Uterus (tissue), 2 donors: ENCODE results near the gene COL23A1.

Source experiments
- POLR2A ChIP-seq, 2 donors: fragments of 450-650 bp; IDR thresholded peaks; one replicate each; pipeline ENCODE4 v1.6.1; 2016; ENCODE audit warnings: antibody characterized with exemption in 2 of 2, mild to moderate bottlenecking in 1 of 2, moderate library complexity in 1 of 2
- TF ChIP-seq, protein P1 (sequence below), 4 experiments: fragments of 200-600 bp in 2 of 4; fragments of 450-650 bp in 2 of 4; sonication (generic) in 2 of 4; IDR thresholded peaks; one replicate each; pipeline ENCODE4 v1.5.1; 2016 to 2019; ENCODE audit warnings: antibody characterized with exemption in 4 of 4, mild to moderate bottlenecking in 2 of 4, moderate library complexity in 1 of 4

DNA sequence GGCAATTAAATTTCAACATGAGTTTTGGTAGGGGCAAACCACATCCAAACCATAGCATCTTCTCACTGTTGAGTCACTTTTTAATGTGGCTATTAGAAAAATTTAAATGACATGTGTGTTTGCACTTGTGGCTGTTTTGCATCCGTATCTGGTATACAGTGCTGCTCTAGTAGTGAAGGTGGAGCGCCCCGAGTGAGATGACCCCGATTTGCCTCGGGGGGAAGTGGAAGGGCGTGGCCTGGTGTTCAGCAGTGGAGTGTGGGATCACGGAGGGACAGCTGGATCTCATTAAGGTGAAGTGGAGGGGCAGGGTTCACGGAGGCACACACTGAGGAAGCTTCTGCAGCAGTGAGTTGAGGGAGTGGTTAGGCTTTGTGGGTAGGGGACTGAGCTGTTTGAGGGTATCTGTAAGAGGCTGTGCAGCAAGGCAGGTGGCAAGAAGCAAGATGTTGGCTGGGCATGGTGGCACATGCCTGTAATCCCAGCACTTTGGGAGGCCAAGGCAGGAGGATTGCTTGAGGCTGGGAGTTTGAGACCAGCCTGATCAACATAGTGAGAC, 396.9 kb downstream of the COL23A1 start:
- TF ChIP-seq, protein P1, sequence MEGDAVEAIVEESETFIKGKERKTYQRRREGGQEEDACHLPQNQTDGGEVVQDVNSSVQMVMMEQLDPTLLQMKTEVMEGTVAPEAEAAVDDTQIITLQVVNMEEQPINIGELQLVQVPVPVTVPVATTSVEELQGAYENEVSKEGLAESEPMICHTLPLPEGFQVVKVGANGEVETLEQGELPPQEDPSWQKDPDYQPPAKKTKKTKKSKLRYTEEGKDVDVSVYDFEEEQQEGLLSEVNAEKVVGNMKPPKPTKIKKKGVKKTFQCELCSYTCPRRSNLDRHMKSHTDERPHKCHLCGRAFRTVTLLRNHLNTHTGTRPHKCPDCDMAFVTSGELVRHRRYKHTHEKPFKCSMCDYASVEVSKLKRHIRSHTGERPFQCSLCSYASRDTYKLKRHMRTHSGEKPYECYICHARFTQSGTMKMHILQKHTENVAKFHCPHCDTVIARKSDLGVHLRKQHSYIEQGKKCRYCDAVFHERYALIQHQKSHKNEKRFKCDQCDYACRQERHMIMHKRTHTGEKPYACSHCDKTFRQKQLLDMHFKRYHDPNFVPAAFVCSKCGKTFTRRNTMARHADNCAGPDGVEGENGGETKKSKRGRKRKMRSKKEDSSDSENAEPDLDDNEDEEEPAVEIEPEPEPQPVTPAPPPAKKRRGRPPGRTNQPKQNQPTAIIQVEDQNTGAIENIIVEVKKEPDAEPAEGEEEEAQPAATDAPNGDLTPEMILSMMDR (IDR thresholded peaks at IDR 0.05), result no peak
- no peak for TF ChIP-seq POLR2A (IDR thresholded peaks at IDR 0.05)
